AML-193 (cell line): ENCODE measurements around the gene IPPK.
"Not testable (repeated sequence)": the region's sequence is repeated elsewhere in the genome, so short reads cannot be mapped to it uniquely, and the experiment has no call there.

ENCODE experiments used
- DNase-seq, 2 experiments: peaks; one replicate each; lab custom pipeline; 2025; lab: John Stamatoyannopoulos, UW

The IPPK gene

DNA sequence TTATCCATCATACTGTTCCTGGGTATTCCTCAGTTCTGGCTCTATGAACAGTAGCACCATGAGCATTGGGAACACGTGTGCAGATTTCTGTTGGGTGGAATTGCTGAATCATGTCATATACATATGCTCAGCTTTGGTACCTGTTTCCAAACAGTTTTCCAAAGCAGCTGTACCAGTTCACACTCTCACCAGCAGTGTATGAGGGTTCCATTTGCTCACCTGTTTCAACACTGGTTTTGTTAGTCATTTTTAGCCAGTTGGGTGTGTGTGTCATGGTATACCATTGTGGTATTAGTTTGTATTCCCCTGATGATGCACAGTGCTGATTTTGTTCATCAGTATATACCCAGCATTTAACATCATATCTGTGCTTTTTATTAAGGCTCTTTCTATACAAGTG lies 77.4 kb downstream of the IPPK start:
- DNase-seq, result no peak

DNA sequence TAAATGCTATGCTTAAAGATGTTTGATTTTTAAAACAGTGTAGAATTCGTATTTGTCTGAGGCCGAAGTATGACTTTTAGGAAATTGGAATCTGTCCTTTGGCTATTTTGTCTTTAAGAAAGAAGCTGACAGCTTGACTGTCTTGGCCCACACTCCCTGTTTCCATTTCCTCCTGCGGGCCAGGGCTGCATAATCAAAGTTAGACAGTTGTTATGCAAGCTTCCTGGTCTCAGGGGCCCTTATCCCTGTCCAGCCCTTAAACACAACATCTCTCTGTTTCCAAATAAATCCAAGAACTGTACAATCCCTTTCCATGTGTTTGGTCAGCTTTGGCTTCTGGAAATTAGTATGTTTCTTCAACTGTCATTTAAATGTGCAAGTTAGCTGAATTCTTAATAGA lies 79.6 kb downstream of the IPPK start:
- peak; percentile 26 to 43 for DNase-seq

DNA sequence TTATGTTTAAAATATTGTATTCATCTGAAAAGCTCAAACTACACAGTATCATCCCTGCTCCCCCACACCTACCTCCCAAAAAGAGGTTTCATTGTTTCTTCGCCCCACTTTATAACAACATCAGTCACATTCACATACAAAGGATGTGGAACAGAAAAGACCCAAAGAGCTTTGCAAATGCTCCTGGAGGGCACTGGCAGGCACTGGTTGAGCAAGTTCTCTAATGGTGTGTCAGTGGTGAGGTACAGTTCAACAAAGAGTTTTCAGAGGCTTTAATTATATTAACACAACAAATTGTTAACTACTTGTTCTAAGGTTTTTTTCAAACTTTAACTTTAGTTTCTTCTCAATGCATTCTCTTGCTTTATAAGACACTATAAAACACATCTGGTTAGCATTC lies 80.0 kb downstream of the IPPK start:
- no peak for DNase-seq

DNA sequence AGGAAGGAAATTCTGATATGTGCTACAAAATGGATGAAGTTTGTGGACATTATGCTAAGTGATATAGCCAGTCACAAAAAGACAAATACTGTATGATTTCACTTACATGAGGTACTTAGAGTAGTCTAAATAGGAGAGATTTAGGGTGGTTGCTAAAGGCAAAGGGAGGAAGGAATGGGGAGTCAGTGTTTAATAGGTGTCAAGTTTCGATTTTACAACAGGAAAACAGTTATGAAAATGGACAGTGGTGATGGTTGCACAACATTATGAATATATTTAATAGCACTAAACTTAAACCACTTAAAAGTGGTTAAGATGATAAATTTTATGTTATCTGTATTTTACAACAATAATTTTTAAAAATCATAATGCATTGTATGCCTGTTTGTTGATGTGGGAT lies 93.8 kb downstream of the IPPK start:
- DNase-seq, result peak in 1 of 2 experiments; percentile 26

DNA sequence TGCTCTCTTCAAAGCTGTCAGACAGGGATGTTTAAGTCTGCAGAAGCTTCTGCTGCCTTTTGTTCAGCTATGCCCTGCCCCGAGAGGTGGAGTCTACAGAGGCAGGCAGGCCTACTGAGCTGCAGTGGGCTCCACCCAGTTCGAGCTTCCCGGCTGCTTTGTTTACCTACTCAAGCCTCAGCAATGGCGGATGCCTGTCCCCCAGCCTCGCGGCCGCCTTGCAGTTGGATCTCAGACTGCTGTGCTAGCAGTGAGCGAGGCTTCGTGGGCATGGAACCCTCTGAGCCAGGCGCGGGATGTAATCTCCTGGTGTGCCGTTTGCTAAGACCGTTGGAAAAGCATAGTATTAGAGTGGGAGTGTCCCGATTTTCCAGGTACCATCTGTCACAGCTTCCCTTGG lies 96.3 kb downstream of the IPPK start:
- DNase-seq, result not testable (repeated sequence)

DNA sequence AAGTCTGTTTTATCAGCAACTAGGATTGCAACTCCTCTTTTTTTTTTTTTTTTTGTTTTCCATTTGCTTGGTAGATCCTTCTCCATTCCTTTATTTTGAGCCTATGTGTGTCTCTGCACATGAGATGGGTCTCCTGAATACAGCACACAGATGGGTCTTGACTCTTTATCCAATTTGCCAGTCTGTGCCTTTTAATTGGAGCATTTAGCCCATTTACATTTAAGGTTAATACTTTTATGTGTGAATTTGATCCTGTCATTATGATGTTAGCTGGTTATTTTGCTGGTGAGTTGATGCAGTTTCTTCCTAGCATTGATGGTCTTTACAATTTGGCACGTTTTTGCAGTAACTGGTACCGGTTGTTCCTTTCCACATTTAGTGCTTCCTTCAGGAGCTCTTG lies 98.1 kb downstream of the IPPK start:
- DNase-seq, result not testable (repeated sequence)

DNA sequence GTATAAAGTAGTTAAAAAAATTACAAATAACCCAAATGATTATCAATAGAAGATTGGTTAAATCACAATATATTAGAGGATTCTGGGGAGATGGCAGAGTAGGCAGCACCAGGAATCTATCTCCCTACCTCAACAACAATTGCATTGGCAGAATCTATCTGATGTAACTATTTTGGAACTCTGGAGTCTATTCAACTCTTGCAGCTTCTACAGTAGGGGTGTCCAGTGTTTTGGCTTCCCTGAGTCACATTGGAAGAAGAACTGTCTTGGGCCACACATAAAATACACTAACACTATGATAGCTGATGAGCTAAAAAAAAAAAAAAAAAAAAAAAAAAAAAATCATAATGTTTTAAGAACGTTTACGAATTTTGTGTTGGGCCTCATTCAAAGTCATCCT lies 104.9 kb downstream of the IPPK start:
- no peak for DNase-seq

DNA sequence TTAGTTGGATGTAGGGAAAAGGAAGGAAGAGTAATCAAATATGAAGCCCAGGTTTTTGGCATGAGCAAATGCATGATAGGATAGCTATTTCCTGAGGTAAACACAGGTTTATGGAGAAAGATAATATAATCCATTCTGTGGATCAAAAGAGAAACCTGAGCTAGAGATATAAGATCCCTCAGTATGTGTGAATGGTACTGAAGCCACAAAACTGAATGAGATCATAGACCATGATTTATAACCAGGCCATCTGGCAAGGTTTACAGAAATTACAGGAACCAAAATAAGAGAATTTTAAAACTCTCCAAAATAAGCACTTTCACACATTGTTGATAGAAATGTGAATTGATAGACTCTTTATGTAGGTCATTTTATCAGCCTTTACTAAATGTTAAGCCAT lies 105.4 kb downstream of the IPPK start:
- DNase-seq, result no peak
